ENCODE results near the gene C1orf74.

C1orf74 gene

GRCh38 chr1:209784265-209785169 is at the start of gene C1orf74:
Gene C1orf74, minus strand, starts transcription at chr1:209784559. Its CDS starts 925 bp downstream, at chr1:209783634.
- TF ChIP-seq YY1 (IDR thresholded peaks at IDR 0.05; ENCODE audit: insufficient read depth, insufficient read length) (no peak), ZNF274 (IDR thresholded peaks at IDR 0.05; ENCODE audit: low read depth, low read length) (no peak), SUZ12 (IDR thresholded peaks at IDR 0.05; ENCODE audit: extremely low read depth, insufficient read depth, insufficient read length) (no peak)
- H3K4me1 ChIP-seq (ENCODE audit: insufficient read depth, insufficient read length): no peaks in the 10 kb centered on the region
- peak; percentile 99 for DNase-seq (ENCODE audit: low read depth, low spot score)
- peak within 1 kb of the TSS; percentile 75 for H3K4me3 ChIP-seq (ENCODE audit: insufficient read length, low read depth)
- H3K36me3 ChIP-seq (ENCODE audit: insufficient read depth, insufficient read length, low read length): peaks cover 16% of the 10 kb centered on the region
- H3K9ac ChIP-seq (ENCODE audit: insufficient read length, low read depth): peak within 1 kb of the TSS; percentile 92
- H3K27me3 ChIP-seq (ENCODE audit: insufficient read depth, insufficient read length): no peaks in the 10 kb centered on the region
- H3K9me3 ChIP-seq (ENCODE audit: insufficient read depth, low read length): no peaks in the 10 kb centered on the region

- Histone ChIP-seq H3K9me3 (ENCODE audit: insufficient read depth, low read length) (no peaks in the 10 kb centered on the region), H3K4me3 (ENCODE audit: insufficient read length, low read depth) (no peak overlapping the region), H3K27me3 (ENCODE audit: insufficient read depth, insufficient read length) (no peaks in the 10 kb centered on the region), H3K36me3 (ENCODE audit: insufficient read depth, insufficient read length, low read length) (peaks cover 71% of the 10 kb centered on the region), H3K4me1 (ENCODE audit: insufficient read depth, insufficient read length) (no peaks in the 10 kb centered on the region), H3K9ac (ENCODE audit: insufficient read length, low read depth) (no peak overlapping the region)
- no peak for DNase-seq (ENCODE audit: low read depth, low spot score)
- TF ChIP-seq YY1 (IDR thresholded peaks at IDR 0.05; ENCODE audit: insufficient read depth, insufficient read length) (no peak), SUZ12 (IDR thresholded peaks at IDR 0.05; ENCODE audit: extremely low read depth, insufficient read depth, insufficient read length) (no peak)
Measured at GRCh38 chr1:209831615-209832014, 47.3 kb upstream of the C1orf74 start.

GRCh38 chr1:209830722-209831121 is 46.4 kb upstream of the C1orf74 start:
- H3K4me1 ChIP-seq (ENCODE audit: insufficient read depth, insufficient read length): no peaks in the 10 kb centered on the region
- no peak overlapping the region for H3K9ac ChIP-seq (ENCODE audit: insufficient read length, low read depth)
- H3K9me3 ChIP-seq (ENCODE audit: insufficient read depth, low read length): no peaks in the 10 kb centered on the region
- no peak overlapping the region for H3K4me3 ChIP-seq (ENCODE audit: insufficient read length, low read depth)
- DNase-seq (ENCODE audit: low read depth, low spot score): no peak
- peaks cover 62% of the 10 kb centered on the region for H3K36me3 ChIP-seq (ENCODE audit: insufficient read depth, insufficient read length, low read length)
- no peak for TF ChIP-seq SUZ12 (IDR thresholded peaks at IDR 0.05; ENCODE audit: extremely low read depth, insufficient read depth, insufficient read length)
- no peak for TF ChIP-seq YY1 (IDR thresholded peaks at IDR 0.05; ENCODE audit: insufficient read depth, insufficient read length)
- no peak for TF ChIP-seq ZNF274 (IDR thresholded peaks at IDR 0.05; ENCODE audit: low read depth, low read length)
- no peaks in the 10 kb centered on the region for H3K27me3 ChIP-seq (ENCODE audit: insufficient read depth, insufficient read length)

- no peak overlapping the region for H3K4me3 ChIP-seq (ENCODE audit: insufficient read length, low read depth)
- no peak overlapping the region for H3K9ac ChIP-seq (ENCODE audit: insufficient read length, low read depth)
- TF ChIP-seq SUZ12 (IDR thresholded peaks at IDR 0.05; ENCODE audit: extremely low read depth, insufficient read depth, insufficient read length) (no peak), YY1 (IDR thresholded peaks at IDR 0.05; ENCODE audit: insufficient read depth, insufficient read length) (no peak), ZNF274 (IDR thresholded peaks at IDR 0.05; ENCODE audit: low read depth, low read length) (no peak)
- no peaks in the 10 kb centered on the region for H3K4me1 ChIP-seq (ENCODE audit: insufficient read depth, insufficient read length)
- peaks cover 52% of the 10 kb centered on the region for H3K36me3 ChIP-seq (ENCODE audit: insufficient read depth, insufficient read length, low read length)
- DNase-seq (ENCODE audit: low read depth, low spot score): no peak
- H3K9me3 ChIP-seq (ENCODE audit: insufficient read depth, low read length): no peaks in the 10 kb centered on the region
- no peaks in the 10 kb centered on the region for H3K27me3 ChIP-seq (ENCODE audit: insufficient read depth, insufficient read length)
Measured at GRCh38 chr1:209829716-209830115, 45.4 kb upstream of the C1orf74 start.

GRCh38 chr1:209827384-209828262 is 43.3 kb upstream of the C1orf74 start, which contains the start of gene UTP25:
Gene UTP25, plus strand, starts transcription at chr1:209827972. Its CDS starts 92 bp downstream, at chr1:209828064.
- Histone ChIP-seq H3K36me3 (ENCODE audit: insufficient read depth, insufficient read length, low read length) (peaks cover 32% of the 10 kb centered on the region), H3K4me1 (ENCODE audit: insufficient read depth, insufficient read length) (no peaks in the 10 kb centered on the region), H3K27me3 (ENCODE audit: insufficient read depth, insufficient read length) (no peaks in the 10 kb centered on the region), H3K9ac (ENCODE audit: insufficient read length, low read depth) (peak within 1 kb of the TSS; percentile 75), H3K9me3 (ENCODE audit: insufficient read depth, low read length) (no peaks in the 10 kb centered on the region), H3K4me3 (ENCODE audit: insufficient read length, low read depth) (peak within 1 kb of the TSS; percentile 92)
- no peak for TF ChIP-seq YY1 (IDR thresholded peaks at IDR 0.05; ENCODE audit: insufficient read depth, insufficient read length)
- no peak for TF ChIP-seq SUZ12 (IDR thresholded peaks at IDR 0.05; ENCODE audit: extremely low read depth, insufficient read depth, insufficient read length)
- TF ChIP-seq ZNF274 (IDR thresholded peaks at IDR 0.05; ENCODE audit: low read depth, low read length): no peak
- DNase-seq (ENCODE audit: low read depth, low spot score): peak; percentile 98

- no peaks in the 10 kb centered on the region for H3K4me1 ChIP-seq (ENCODE audit: insufficient read depth, insufficient read length)
- TF ChIP-seq ZNF274 (IDR thresholded peaks at IDR 0.05; ENCODE audit: low read depth, low read length) (no peak), SUZ12 (IDR thresholded peaks at IDR 0.05; ENCODE audit: extremely low read depth, insufficient read depth, insufficient read length) (no peak), YY1 (IDR thresholded peaks at IDR 0.05; ENCODE audit: insufficient read depth, insufficient read length) (no peak)
- no peak for DNase-seq (ENCODE audit: low read depth, low spot score)
- no peaks in the 10 kb centered on the region for H3K9me3 ChIP-seq (ENCODE audit: insufficient read depth, low read length)
- H3K9ac ChIP-seq (ENCODE audit: insufficient read length, low read depth): no peak overlapping the region
- peaks cover 14% of the 10 kb centered on the region for H3K36me3 ChIP-seq (ENCODE audit: insufficient read depth, insufficient read length, low read length)
- no peaks in the 10 kb centered on the region for H3K27me3 ChIP-seq (ENCODE audit: insufficient read depth, insufficient read length)
- H3K4me3 ChIP-seq (ENCODE audit: insufficient read length, low read depth): no peak overlapping the region
Measured at GRCh38 chr1:209825591-209826434, 41.5 kb upstream of the C1orf74 start.

All from NT2/D1 (cell line).